RKO (cell line): Measurements from ENCODE around the gene SLC22A4.

Experiments
- DNase-seq: peaks from one replicate; pipeline ENCODE4 v3.0.0-alpha.2; 2016; ENCODE audit warnings: low spot score

The SLC22A4 gene

GRCh38 chr5:132275367-132276220 lies 18.6 kb upstream of the SLC22A4 start:
- no peak for DNase-seq

GRCh38 chr5:132277256-132277655 lies 16.9 kb upstream of the SLC22A4 start:
- no peak for DNase-seq

DNA sequence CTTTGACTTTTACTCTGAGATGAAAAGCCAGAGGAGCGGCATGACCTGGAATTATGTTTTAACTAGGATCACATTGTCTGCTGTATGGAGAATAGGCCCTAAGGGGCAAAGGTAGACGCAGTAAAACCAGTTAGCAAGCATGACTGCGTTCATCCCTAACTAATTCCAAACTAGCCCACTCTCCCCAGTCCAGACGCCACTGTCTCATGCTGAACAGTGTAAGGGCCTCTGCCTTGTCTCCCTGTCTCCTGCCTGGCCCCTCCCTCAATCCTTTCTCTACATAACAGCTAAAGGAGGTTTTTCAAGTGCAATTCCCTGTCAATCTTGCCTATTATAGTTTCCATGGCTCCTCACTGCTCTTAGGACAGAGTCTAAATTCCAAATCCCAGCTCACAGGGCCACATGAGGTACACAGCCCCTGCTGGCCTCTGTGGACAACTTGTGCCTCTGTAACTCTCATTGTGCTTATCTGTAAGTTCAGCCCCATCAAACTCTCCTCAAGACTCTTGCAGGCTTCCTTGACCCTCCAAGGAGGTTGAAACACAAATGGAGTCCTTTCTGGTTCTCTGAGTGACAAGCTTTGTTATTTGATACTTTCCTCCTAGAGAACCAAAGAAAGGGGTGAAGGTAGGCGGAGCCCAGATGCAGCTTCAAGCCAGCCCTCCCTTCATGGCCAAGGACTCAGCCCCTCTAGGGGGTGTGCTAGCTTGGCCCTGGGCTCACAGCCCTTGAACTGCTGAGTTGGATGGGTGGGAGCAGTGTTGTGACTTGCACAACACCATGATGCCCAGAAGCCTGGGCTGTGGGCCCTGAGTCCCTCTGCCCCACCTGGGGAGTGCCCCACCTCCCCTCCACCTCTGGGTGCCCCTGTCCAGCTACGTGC lies 16.0 kb upstream of the SLC22A4 start:
- DNase-seq = no peak

GRCh38 chr5:132279801-132280200 lies 14.4 kb upstream of the SLC22A4 start:
- DNase-seq = no peak

- no peak for DNase-seq
These were observed 13.6 kb upstream of the SLC22A4 start for GRCh38 chr5:132280371-132281240.

GRCh38 chr5:132281856-132282614 lies 12.2 kb upstream of the SLC22A4 start:
- no peak for DNase-seq

DNA sequence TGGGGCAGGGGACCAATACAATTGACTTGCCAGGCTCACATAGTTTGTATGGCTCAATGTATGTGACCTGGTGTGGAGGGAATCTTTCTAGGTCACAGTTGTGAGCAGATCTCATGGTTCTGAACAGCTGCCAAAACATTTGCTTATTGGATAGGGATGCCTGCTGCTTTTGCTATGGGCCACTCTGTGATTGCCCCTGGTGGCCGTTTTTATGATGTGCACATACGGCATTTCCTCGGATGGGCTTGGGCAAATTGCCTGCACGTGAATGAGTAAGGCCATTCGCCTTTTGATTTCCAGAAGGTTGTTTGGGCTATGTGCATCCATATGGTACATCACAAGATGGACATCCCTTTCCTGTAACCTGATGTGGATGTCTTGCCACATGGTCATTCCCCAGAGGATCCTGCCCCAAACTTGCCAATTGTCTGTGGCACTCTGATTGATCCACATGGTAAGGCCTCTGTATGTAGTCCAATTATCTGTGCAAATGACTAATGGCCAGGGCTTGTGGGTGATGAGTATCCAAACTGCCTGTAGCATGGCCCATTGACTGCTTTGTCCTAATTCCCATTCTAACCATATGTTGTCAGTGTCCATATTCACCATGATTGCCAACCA lies 10.7 kb upstream of the SLC22A4 start:
- DNase-seq = peak; percentile 53

- no peak for DNase-seq
These were observed 5.1 kb upstream of the SLC22A4 start for GRCh38 chr5:132289097-132289496.

- no peak for DNase-seq
These were observed 3.2 kb upstream of the SLC22A4 start for GRCh38 chr5:132291026-132291425.

DNA sequence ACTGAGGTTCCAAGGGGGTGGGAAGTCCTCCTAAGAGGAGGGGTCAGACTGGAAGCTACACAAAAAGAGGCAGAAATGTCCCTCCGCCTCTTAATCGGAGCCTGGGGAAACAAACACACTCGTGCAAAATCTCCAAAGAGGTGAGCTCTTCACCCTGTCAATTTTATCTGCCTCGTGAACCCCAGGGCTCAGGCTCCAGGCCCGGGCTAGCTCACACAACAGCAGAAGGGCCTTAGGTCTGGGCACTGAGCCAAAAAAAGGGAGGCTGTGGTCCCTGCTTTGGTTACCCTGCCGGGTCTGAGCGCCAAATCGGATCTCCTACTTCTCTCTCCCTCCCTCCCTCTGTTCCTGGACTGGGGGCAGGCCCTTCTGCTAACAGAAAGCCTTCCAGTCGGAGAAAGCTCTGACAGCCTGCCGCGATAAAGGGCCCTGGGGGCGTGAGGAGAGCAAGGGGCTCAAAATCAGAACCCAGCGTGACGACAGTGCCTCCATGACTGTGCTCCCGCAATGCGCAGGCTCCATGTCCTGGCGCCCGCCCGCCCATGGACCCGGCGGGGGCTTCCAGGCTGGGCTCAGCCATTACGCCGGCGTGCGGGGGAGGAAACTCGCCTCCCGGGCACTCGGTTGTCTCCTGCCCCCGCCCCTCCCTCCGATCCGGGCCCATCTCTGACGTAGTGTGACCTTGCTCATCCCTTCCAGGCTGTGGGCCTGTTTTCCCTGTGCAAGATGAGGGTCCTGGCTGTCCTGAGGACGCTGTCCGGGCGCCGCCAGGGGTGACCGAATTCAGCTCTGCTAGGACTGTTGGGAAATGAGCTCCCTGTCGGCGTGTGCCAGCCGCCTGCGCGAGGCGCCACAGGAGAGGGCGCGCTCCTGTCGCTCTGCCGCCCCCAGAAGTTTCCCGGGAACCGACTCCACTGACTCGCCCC lies 865 bp upstream of the SLC22A4 start:
- peak; percentile 90 for DNase-seq

DNA sequence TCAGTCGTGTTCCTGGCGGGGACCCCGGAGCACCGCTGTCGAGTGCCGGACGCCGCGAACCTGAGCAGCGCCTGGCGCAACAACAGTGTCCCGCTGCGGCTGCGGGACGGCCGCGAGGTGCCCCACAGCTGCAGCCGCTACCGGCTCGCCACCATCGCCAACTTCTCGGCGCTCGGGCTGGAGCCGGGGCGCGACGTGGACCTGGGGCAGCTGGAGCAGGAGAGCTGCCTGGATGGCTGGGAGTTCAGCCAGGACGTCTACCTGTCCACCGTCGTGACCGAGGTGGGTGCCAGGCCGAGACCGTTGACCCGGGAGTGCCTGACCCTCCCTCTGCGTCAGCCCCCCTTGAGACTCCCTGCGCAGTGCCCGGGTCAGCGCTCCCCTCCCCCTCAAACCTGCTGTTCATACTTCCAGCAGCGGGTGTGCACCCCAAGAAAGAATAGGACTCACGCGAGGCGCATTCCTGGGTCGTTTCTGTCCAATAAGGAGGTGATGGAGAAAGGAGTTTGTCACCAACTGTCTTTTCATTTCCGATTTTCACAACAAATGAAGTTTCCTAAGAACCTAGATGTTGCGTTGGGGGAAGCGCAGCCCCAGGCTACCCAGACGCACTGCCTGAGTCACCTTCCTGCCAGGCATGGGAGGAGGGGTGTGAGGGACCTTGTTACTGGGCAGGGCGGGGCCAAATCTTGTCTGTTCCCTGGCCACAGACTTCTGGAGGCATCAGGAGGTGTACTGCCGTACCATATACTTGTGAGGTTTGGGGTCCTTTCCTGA lies 722 bp downstream of the SLC22A4 start:
- peak; percentile 93 for DNase-seq

- DNase-seq = no peak
These were observed 1.6 kb downstream of the SLC22A4 start for GRCh38 chr5:132295505-132296411.

DNA sequence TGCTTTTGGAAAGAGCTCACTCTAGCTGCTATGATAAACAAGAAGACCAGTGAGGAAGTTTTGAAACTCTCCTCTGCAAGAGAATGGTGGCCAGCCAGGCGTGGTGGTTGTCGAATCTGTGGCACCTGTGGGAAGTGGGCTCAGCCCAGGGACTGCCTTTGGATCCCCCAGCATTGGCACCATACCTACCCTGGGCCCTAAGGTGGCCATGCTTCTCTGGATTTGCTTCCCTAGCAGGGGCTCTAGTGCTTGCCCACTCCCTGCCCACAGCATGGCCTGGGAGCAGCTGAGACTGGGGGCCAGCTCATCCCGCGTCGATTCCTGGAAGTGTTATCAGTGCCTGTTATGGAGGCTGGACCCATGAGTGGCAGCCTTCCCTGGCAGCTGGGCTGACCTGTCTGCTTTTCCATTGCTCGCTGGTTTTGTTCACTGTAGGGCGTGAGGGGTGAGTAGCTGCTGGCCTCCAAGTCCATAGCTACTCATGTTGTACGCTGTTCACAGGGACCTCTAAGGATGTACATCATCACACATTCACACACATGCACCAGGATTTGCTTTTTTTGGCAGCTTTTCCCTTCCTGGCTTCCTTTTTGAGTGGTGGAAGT lies 2.3 kb downstream of the SLC22A4 start:
- DNase-seq = no peak

DNA sequence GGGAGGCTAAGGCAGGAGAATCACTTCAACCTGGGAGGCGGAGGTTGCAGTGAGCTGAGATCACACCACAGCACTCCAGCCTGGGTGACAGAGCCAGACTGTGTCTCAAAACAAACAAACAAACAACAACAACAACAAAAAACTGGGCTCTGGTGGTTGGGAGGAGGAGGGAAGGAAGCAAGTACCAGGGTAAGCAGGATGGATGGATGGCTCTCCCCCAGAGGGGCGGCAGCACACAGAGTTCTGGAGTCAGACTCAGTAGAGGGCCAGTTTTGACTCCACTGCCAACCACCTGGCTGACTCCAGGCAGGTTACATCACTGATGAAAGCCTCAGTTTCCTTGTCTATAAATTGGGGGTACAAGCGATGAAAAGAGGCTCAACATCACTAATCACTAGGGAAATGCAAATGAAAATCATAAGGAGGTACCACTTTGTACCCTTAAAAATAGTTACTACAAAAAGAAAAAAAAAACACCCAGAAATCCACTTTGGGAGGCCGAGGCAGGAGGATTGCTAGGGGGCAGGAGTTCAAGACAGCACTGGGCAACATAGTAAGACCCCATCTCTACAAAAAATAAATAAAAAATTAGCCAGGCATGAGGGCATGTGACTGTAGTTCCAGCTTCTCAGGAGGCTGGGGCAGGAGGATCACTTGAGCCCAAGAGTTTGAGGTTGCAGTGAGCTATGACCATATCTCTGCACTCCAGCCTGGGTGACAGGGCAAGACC lies 3.2 kb downstream of the SLC22A4 start:
- no peak for DNase-seq

DNA sequence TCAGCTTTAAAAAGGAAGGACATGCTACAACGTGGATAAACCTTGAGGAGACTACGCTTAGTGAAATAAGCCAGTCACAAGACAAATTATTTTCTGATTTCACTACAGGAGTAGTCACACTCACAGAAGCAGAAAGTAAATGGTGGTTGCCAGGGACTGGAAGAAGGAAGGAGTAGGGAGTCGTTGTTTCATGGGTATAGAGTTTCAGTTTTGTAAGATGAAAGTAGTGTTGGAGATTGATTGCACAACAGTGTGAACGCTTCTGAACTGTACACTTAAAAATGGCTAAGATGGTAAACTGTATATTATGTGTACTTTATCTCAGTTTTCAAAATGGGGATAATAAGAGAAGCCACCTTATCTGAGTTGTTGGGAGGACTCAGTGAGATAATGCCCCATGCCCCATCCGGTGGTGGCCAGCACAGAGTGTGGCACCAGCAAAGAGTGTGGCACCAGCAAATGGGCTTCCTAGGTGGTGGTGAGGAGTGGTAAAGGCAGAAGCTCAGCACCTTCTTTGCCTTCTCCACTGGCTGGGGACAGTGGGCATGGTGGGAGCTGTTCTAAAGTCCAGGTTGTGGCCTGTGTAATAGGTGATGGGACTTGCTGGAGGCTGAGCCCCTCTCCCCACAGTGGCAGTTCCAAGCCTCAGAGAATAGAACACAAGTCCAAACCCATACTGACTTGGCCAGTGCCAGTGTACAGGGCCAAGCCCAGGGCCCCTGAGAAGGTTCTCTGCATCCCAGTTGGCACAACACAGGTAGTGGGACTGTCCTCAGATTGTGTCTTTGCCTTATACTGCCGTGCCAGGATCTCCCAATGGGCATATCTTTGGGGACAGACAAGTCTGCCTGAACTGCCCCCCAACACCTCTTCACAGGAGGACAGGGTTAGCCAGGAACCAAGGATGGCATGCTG lies 4.4 kb downstream of the SLC22A4 start:
- no peak for DNase-seq

GRCh38 chr5:132299917-132300316 lies 5.7 kb downstream of the SLC22A4 start:
- no peak for DNase-seq
